HS-27A (cell line): ENCODE data around the gene MT3.

Experiments
- DNase-seq: peaks from one replicate; pipeline ENCODE4 v3.0.0-alpha.2; 2012; ENCODE audit warnings: low read depth, missing footprints

The MT3 gene

DNA sequence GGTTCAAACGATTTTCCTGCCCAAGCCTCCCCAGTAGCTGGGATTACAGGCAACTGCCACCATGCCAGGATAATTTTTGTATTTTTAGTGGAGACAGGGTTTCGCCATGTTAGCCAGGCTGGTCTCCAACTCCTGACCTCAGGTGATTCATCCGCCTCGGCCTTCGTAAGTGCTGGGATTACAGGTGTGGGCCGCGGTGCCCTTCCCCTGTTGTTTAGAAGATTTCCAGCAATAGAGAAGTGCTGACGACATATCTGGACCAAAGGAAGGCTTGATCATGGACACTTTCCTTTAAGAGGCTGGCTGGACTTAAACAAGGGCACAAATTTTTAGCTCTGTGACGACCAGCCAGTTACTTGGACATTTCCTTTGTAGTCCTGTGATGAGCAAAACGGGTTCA is 41.9 kb downstream of the MT3 start:
- no peak for DNase-seq

DNA sequence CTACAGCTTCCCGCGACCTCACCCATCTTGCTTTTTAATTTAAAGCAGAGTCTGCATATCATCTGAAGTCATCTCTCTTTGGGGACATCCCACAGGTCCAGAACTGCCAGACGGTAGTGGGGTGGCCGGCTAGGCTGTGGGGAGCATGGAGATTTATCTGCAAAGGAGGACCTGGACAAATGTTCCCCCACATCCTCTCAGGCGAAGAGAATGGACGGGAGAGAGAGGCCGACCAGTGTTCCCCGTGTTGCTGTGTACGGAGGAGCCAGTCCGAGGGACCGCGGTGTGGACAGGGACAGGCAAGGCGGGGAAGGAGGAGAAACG is 42.5 kb downstream of the MT3 start:
- no peak for DNase-seq

DNA sequence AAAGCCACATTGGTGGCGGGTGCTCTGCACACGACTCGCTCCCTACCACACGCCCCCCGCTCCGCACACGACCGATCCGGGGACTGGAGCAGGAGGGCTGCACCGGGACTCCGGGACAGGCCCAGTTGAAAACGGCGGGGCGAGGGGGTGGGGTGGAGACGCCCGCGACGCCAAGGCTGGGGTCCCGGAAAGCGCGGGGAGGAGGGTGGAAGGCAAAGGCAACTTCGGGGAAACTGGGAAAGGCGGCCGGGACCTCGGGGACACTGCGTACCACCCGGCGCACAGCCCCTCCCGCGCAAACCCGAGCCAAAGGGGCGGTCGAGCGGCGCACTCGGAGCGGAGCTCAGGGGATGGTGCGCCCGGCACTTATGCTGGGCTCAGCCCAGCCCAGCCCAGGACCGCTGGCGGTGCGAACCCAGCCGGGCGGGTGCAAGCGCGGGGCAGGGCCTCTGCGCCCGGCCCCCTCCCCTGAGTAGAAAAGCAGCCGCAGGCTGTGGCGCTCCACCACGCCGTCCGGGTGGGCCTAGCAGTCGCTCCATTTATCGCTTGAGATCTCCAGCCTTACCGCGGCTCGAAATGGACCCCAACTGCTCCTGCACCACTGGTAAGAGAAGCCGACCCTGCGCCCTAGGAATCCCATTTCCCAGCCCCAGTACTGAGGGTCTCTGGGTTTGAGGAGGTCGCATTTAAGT is 43.0 kb downstream of the MT3 start, which contains the start of gene MT1M:
MT1M (plus strand) TSS at position 504 of the 692 bp plus-strand sequence; CDS start at position 577, 73 bp downstream.
- no peak for DNase-seq

DNA sequence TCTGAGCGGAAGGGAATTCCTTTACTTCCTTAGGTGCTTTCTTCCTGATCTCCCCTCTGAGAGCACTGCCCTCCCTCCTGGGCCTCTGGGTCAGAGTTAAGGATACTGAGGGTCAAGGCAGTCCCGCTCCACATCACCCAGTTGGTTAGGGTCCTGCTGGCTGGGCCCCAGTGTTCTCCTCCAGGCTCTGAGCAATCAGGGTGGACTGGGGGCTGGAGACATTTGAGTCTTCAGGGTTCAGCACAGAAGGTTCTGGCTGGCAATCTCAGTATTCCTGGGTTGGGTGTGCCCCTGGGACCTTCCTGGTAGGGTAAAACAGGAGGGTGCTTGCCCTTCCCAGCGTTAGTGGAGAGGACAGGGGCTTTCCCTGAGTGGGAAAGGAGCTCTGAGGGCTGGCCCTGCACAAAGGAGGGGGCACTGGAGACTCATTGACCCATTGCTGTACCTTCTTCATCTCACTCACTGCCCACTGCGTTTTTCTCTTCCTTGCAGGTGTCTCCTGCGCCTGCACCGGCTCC is 43.6 kb downstream of the MT3 start:
- no peak for DNase-seq

DNA sequence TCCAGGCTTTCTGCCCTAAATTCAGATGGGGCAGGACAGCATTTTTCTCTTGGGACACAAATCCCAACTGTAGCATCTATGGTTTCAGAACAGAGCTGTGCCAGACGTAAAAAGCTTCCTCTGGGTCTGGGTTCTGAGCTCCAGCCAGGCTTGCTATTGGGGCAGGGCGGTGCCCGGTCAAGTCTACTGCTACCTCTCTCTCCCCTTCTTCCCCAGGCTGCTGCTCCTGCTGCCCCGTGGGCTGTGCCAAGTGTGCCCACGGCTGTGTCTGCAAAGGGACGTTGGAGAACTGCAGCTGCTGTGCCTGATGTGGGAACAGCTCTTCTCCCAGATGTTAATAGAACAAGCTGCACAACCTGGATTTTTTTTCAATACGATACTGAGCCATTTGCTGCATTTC is 44.2 kb downstream of the MT3 start:
- DNase-seq = no peak

DNA sequence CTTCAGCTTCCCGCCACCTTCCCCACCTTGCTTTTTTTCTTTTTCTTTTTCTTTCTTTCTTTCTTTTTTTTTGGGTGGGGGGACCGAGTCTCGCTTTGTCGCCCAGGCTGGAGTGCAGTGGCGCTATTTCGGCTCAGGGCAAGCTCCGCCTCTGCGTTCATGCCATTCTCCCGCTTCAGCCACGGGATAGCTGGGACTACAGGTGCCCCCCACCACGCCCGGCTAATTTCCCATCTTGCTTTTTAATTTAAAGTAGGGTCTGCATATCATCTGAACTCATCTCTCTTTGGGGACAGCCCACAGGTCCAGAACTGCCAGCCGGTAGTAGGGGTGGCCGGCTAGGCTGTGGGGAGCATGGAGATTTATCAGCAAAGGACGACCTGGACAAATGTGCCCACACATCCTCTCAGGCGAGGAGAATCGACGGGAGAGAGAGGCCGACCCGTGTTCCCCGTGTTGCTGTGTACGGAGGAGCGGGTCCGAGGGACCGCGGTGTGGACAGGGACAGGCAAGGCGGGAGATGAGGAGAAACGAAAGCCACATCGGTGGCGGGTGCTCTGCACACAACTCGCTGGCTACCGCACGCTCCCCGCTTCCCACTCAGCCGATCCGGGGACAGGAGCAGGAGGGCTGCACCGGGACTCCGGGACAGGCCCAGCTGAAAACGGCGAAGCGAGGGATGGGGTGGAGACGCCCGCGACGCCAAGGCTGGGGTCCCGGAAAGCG is 45.5 kb downstream of the MT3 start:
- DNase-seq = no peak

DNA sequence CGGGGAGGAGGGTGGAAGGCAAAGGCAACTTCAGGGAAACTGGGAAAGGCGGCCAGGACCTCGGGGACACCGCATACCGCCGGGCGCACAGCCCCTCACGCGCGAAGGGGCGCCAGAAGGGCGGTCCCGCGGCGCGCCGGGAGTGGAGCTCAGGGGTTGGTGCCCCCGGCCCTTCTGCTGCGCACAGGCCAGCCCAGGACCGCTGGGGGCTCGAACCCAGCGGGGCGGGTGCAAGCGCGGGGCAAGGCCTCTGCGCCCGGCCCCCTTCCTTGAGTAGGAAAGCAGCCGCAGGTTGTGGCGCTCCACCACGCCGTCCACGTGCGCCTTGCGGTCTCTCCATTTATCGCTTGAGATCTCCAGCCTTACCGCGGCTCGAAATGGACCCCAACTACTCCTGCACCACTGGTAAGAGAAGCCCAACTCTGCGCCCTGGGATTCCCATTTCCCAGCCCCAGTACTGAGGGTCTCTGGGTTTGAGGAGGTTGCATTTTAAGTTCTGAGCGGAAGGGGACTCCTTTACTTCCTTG is 46.2 kb downstream of the MT3 start:
- DNase-seq = no peak

DNA sequence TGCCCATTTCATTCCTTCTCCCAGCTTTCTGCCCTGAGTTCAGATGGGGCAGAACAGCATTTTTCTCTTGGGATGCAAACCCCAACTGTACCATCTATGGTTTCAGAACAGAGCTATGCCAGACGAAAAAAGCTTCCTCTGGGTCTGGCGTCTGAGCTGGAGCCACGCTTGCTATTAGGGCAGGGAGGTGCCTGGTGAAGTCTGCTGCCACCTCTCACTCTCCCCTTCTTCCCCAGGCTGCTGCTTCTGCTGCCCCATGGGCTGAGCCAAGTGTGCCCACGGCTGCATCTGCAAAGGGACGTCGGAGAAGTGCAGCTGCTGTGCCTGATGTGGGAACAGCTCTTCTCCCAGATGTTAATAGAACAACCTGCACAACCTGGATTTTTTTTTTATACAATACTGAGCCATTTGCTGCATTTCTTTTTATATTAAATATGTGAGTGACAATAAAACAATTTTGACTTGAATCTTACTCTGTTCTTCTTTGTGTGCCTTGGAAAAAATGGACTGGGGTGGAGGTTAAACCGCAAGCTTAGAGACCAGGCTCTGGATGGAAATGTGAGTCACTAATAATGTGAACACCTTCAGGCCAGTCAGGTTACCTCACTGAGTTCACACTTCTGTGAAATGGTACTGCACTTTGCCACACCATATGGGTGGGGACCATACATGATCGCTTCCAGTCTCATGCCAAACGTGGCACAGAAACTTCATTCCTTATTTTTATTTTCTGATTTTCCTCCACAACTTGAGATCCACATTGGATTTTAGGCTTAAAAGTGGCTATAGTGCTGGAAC is 47.5 kb downstream of the MT3 start:
- no peak for DNase-seq

DNA sequence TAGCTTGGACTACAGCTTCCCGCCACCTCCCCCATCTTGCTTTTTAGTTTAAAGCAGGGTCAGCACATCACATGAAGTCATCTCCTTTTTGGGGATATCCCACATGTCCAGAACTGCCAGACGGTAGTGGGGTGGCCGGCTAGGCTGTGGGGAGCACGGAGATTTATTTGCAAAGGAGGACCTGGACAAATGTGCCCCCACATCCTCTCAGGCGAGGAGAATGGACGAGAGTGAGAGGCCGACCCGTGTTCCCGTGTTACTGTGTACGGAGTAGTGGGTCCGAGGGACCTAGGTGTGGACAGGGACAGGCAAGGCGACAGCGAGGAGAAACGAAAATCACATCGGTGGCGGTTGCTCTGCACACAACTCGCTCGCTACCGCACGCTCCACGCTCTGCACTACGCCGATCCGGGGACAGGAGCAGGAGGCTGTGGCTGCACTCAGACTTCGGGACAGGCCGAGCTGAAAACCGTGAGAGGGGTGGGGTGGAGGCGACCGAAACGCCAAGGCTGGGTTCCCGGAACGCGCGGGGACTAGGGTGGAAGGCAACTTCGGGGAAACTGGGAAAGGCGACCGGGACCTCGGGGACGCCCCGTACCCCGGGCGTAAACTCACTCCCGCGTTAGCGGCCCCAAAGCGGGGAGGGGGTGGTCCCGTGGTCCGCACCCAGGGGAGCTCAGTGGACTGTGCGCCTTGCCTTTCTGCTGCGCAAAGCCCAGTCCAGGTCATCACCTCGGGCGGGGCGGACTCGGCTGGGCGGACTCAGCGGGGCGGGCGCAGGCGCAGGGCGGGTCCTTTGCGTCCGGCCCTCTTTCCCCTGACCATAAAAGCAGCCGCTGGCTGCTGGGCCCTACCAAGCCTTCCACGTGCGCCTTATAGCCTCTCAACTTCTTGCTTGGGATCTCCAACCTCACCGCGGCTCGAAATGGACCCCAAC is 48.8 kb downstream of the MT3 start, which contains the start of gene MT1A:
MT1A (plus strand) TSS at position 853 of the 937 bp plus-strand sequence; CDS start at position 926, 73 bp downstream.
- DNase-seq = no peak

DNA sequence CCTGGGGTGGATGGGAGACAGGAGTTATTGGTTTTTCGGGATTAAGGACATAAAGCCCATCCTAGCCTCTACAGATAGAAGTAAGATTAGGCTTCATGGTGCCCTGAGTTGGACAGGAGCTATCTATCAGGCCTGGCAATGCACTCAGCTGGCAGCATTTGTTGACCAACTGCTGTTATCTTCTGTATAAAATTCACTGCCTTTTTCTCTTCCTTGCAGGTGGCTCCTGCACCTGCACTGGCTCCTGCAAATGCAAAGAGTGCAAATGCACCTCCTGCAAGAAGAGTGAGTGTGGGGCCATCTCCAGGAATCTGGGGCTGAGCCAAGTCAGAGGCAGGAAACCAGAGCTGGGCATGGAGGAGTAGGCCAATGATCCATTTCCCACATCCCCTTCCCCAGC is 49.7 kb downstream of the MT3 start:
- no peak for DNase-seq

DNA sequence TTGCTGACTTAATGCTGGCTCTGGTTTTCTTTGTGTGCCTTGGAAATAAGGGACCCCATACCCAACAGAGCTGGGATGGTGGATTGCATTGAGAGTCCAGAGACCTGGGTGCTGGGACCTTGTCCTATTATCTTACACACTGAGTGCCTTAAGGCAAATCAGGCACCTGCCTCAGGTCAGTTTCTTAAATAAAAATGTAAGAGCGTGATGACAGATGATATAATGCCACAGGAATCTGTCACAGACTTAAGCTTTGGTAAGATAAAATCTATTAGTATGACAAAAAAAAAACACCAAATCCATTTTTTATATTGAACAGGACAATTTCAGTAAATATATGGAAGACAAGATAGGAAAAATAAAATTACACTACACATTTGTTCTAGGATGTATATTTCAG is 50.7 kb downstream of the MT3 start:
- no peak for DNase-seq
